H1 (cell line): ENCODE data around the gene ZHX3. TPM values are rescaled to one million over a fixed set of nuclear protein-coding genes. Genes with fewer than 3 reads are reported as not detected.

Experiments
- ATF2 ChIP-seq: IDR thresholded peaks from 2 replicates; pipeline ENCODE4 v1.6.1; 2012; ENCODE audit warnings: low read length, inconsistent platforms
- CTBP2 ChIP-seq: IDR thresholded peaks from 2 replicates; pipeline ENCODE4 v1.7.0; 2011; ENCODE audit warnings: borderline replicate concordance, mild to moderate bottlenecking, moderate library complexity, mixed read lengths, low read length; ENCODE audit not compliant: insufficient read depth, insufficient read length
- polyA plus RNA-seq, 7 experiments: library from polyadenylated mRNA; depleted of rRNA in 3 of 7; stranded (reverse) in 5 of 7; unstranded in 2 of 7; fragments of >200 nt in 5 of 7; fragments of 200-250 nt in 2 of 7; gene quantifications; 1 replicate in 5 of 7; 2 replicates in 1 of 7; 4 replicates in 1 of 7; pipeline versions ENCODE4 v1.2.1 to v1.2.3, GENCODE V29; 2011 to 2013; ENCODE audit warnings: missing spikeins in 2 of 7, mixed read lengths in 2 of 7
- total RNA-seq: library from RNA; stranded (reverse); fragmentation: NEBNext Ultra II Directional; extraction: Animal tissue kit (Norgen Biotek cat#: 25700); gene quantifications from 2 replicates; pipeline ENCODE4 v1.2.1, GENCODE V29; 2021
- TF ChIP-seq, protein P1 (sequence below): fragments of 300-600 bp; sonication (generic); IDR thresholded peaks from 2 replicates; pipeline ENCODE4 v1.7.1; 2012; ENCODE audit warnings: low read length, moderate library complexity, mild to moderate bottlenecking, inconsistent platforms; ENCODE audit not compliant: insufficient replicate concordance

ZHX3 gene
- total and polyA plus RNA-seq, 2 of the 8 experiments (the other 6 are each of a cell fraction or from before 2014, with no cell fraction given), result 1.00 to 7.8 TPM

DNA sequence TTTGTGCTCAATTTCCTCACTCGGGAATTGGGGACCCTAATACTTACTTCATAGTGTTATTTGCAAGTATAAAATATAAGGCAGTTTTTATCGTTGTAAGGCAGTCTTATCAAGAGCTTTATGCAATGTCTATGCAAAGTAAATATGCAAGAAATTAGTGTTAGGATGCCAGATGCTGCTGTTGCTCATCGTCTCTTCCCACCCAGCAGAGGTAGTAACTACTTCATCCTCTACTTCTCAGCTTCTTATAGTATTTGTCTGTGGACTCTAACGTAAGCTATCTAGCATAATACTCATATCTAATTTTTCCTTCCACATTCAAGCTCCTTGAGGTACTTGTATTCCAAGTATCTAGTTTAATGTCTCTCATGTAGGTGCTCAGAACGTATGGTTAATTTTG, 168.6 kb downstream of the ZHX3 start (continued):
- TF ChIP-seq, protein P1, sequence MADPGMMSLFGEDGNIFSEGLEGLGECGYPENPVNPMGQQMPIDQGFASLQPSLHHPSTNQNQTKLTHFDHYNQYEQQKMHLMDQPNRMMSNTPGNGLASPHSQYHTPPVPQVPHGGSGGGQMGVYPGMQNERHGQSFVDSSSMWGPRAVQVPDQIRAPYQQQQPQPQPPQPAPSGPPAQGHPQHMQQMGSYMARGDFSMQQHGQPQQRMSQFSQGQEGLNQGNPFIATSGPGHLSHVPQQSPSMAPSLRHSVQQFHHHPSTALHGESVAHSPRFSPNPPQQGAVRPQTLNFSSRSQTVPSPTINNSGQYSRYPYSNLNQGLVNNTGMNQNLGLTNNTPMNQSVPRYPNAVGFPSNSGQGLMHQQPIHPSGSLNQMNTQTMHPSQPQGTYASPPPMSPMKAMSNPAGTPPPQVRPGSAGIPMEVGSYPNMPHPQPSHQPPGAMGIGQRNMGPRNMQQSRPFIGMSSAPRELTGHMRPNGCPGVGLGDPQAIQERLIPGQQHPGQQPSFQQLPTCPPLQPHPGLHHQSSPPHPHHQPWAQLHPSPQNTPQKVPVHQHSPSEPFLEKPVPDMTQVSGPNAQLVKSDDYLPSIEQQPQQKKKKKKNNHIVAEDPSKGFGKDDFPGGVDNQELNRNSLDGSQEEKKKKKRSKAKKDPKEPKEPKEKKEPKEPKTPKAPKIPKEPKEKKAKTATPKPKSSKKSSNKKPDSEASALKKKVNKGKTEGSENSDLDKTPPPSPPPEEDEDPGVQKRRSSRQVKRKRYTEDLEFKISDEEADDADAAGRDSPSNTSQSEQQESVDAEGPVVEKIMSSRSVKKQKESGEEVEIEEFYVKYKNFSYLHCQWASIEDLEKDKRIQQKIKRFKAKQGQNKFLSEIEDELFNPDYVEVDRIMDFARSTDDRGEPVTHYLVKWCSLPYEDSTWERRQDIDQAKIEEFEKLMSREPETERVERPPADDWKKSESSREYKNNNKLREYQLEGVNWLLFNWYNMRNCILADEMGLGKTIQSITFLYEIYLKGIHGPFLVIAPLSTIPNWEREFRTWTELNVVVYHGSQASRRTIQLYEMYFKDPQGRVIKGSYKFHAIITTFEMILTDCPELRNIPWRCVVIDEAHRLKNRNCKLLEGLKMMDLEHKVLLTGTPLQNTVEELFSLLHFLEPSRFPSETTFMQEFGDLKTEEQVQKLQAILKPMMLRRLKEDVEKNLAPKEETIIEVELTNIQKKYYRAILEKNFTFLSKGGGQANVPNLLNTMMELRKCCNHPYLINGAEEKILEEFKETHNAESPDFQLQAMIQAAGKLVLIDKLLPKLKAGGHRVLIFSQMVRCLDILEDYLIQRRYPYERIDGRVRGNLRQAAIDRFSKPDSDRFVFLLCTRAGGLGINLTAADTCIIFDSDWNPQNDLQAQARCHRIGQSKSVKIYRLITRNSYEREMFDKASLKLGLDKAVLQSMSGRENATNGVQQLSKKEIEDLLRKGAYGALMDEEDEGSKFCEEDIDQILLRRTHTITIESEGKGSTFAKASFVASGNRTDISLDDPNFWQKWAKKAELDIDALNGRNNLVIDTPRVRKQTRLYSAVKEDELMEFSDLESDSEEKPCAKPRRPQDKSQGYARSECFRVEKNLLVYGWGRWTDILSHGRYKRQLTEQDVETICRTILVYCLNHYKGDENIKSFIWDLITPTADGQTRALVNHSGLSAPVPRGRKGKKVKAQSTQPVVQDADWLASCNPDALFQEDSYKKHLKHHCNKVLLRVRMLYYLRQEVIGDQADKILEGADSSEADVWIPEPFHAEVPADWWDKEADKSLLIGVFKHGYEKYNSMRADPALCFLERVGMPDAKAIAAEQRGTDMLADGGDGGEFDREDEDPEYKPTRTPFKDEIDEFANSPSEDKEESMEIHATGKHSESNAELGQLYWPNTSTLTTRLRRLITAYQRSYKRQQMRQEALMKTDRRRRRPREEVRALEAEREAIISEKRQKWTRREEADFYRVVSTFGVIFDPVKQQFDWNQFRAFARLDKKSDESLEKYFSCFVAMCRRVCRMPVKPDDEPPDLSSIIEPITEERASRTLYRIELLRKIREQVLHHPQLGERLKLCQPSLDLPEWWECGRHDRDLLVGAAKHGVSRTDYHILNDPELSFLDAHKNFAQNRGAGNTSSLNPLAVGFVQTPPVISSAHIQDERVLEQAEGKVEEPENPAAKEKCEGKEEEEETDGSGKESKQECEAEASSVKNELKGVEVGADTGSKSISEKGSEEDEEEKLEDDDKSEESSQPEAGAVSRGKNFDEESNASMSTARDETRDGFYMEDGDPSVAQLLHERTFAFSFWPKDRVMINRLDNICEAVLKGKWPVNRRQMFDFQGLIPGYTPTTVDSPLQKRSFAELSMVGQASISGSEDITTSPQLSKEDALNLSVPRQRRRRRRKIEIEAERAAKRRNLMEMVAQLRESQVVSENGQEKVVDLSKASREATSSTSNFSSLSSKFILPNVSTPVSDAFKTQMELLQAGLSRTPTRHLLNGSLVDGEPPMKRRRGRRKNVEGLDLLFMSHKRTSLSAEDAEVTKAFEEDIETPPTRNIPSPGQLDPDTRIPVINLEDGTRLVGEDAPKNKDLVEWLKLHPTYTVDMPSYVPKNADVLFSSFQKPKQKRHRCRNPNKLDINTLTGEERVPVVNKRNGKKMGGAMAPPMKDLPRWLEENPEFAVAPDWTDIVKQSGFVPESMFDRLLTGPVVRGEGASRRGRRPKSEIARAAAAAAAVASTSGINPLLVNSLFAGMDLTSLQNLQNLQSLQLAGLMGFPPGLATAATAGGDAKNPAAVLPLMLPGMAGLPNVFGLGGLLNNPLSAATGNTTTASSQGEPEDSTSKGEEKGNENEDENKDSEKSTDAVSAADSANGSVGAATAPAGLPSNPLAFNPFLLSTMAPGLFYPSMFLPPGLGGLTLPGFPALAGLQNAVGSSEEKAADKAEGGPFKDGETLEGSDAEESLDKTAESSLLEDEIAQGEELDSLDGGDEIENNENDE, result no peak
- TF ChIP-seq CTBP2, result no peak
- no peak for TF ChIP-seq ATF2
